ENCODE data around the gene SIN3B.

DNA sequence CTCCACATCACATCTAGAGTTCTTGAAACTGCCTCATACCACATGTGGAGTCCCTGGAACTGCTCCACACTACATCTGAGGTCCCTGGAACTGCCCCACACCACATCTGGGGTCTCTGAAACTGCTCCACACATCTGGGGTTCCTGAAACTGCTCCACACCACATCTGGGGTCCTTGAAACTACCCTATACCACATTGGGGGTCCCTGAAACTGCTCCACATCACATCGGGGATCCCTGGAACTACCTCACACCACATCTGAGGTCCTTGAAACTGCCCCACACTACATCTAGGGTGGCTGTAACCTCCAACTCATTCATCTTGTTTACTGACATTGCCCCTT is 93.4 kb downstream of the SIN3B start:
- TF ChIP-seq, protein P1, sequence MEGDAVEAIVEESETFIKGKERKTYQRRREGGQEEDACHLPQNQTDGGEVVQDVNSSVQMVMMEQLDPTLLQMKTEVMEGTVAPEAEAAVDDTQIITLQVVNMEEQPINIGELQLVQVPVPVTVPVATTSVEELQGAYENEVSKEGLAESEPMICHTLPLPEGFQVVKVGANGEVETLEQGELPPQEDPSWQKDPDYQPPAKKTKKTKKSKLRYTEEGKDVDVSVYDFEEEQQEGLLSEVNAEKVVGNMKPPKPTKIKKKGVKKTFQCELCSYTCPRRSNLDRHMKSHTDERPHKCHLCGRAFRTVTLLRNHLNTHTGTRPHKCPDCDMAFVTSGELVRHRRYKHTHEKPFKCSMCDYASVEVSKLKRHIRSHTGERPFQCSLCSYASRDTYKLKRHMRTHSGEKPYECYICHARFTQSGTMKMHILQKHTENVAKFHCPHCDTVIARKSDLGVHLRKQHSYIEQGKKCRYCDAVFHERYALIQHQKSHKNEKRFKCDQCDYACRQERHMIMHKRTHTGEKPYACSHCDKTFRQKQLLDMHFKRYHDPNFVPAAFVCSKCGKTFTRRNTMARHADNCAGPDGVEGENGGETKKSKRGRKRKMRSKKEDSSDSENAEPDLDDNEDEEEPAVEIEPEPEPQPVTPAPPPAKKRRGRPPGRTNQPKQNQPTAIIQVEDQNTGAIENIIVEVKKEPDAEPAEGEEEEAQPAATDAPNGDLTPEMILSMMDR (IDR thresholded peaks at IDR 0.05) = no peak
- no peak for TF ChIP-seq EP300 (IDR thresholded peaks at IDR 0.05)
